ENCODE data around the gene ZNF311. TPM values are rescaled to one million over a fixed set of nuclear protein-coding genes. Genes with fewer than 3 reads are reported as not detected.

ZNF311 gene
- total and polyA plus RNA-seq, 9 of the 15 experiments (the other 6 are each of a cell fraction or from before 2014, with no cell fraction given), result 5.1 to 10.0 (median 7.5) TPM

DNA sequence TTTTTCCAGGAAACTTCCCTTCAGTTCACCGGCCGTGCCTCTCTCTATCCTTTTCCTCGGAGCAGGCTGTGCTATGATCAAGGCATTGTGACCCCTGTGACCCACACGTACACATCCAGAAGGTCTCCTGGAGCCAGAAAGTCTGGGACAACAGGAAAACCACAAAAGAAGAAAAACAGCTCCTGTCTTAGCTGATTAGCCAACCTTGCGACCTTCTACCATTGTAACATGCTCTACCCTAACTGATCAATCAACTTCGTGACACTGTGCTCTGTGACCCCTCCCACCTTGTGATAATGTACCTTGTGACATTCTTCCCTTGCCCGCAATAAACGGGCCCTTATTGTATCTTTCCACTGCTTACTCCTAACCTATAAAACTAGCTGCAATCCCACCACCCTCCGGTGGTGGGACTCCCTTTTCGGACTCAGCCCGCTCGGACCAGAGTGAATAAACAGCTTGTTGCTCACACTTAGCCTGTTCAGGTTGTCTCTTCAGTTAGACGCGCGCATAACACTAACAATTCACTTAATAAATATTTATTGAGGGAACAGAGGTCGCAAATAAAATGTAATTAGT, 24.2 kb downstream of the ZNF311 start (continued):
- TF ChIP-seq ZBTB11 (CRISPR knock-in tag; IDR thresholded peaks at IDR 0.05) (peak in 1 of 3 experiments; percentile 70; a peak in 1 of 6 replicates), GATAD2B (IDR thresholded peaks at IDR 0.05; ENCODE audit: borderline replicate concordance) (peak; percentile 90), ERF (CRISPR knock-in tag; IDR thresholded peaks at IDR 0.05) (no peak), THAP12 (CRISPR knock-in tag; IDR thresholded peaks at IDR 0.05) (0 out of 2 replicates have a peak, but pooled peaks have one; percentile 27), TGIF2 (CRISPR knock-in tag; IDR thresholded peaks at IDR 0.05) (no peak), RBM39 (optimal IDR thresholded peaks at IDR 0.05; ENCODE audit: low read depth, low read length) (no peak), NCOA6 (IDR thresholded peaks at IDR 0.05) (0 out of 2 replicates have a peak, but pooled peaks have one; percentile 24), RBM15 (IDR thresholded peaks at IDR 0.05; ENCODE audit: insufficient read depth, low read length) (no peak), ZNF143 (CRISPR knock-in tag; IDR thresholded peaks at IDR 0.05) (no peak), FOXP1 (CRISPR knock-in tag; IDR thresholded peaks at IDR 0.05) (peak; percentile 90), ZNF431 (CRISPR knock-in tag; IDR thresholded peaks at IDR 0.05) (peak; percentile 70; the same call in 1 of the 2 replicates), STAT5B (CRISPR knock-in tag; IDR thresholded peaks at IDR 0.05) (no peak), ZNF175 (CRISPR knock-in tag; IDR thresholded peaks at IDR 0.05; ENCODE audit: low read depth) (no peak; the same call in 1 of the 2 replicates), LEF1 (IDR thresholded peaks at IDR 0.05) (peak; percentile 96), NFATC3 (IDR thresholded peaks at IDR 0.05) (peak; percentile 36; the same call in 1 of the 2 replicates), HDAC1 (IDR thresholded peaks at IDR 0.05) (peak in 1 of 2 experiments; percentile 89; a peak in 2 of 4 replicates), SAP30 (IDR thresholded peaks at IDR 0.05; ENCODE audit: borderline replicate concordance, insufficient read depth, low read depth, low read length, poor library complexity, severe bottlenecking) (no peak)
- TF ChIP-seq, protein P1, sequence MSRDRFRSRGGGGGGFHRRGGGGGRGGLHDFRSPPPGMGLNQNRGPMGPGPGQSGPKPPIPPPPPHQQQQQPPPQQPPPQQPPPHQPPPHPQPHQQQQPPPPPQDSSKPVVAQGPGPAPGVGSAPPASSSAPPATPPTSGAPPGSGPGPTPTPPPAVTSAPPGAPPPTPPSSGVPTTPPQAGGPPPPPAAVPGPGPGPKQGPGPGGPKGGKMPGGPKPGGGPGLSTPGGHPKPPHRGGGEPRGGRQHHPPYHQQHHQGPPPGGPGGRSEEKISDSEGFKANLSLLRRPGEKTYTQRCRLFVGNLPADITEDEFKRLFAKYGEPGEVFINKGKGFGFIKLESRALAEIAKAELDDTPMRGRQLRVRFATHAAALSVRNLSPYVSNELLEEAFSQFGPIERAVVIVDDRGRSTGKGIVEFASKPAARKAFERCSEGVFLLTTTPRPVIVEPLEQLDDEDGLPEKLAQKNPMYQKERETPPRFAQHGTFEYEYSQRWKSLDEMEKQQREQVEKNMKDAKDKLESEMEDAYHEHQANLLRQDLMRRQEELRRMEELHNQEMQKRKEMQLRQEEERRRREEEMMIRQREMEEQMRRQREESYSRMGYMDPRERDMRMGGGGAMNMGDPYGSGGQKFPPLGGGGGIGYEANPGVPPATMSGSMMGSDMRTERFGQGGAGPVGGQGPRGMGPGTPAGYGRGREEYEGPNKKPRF (IDR thresholded peaks at IDR 0.05; ENCODE audit: low read depth, low read length), result no peak
- TF ChIP-seq, protein P2, sequence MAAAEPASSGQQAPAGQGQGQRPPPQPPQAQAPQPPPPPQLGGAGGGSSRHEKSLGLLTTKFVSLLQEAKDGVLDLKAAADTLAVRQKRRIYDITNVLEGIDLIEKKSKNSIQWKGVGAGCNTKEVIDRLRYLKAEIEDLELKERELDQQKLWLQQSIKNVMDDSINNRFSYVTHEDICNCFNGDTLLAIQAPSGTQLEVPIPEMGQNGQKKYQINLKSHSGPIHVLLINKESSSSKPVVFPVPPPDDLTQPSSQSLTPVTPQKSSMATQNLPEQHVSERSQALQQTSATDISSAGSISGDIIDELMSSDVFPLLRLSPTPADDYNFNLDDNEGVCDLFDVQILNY (CRISPR knock-in tag; IDR thresholded peaks at IDR 0.05), result no peak
